ENCODE measurements around the gene NOL7.

- TF ChIP-seq EZH2phosphoT487 (IDR thresholded peaks at IDR 0.05; ENCODE audit: borderline replicate concordance, low read length) (no peak), CTCF (IDR thresholded peaks at IDR 0.05; ENCODE audit: low read depth, low read length, poor library complexity, severe bottlenecking) (no peak)
These were observed 11.0 kb upstream of the NOL7 start for GRCh38 chr6:13604135-13604534.
